ENCODE results near the gene GPX3.

GPX3 gene

DNA sequence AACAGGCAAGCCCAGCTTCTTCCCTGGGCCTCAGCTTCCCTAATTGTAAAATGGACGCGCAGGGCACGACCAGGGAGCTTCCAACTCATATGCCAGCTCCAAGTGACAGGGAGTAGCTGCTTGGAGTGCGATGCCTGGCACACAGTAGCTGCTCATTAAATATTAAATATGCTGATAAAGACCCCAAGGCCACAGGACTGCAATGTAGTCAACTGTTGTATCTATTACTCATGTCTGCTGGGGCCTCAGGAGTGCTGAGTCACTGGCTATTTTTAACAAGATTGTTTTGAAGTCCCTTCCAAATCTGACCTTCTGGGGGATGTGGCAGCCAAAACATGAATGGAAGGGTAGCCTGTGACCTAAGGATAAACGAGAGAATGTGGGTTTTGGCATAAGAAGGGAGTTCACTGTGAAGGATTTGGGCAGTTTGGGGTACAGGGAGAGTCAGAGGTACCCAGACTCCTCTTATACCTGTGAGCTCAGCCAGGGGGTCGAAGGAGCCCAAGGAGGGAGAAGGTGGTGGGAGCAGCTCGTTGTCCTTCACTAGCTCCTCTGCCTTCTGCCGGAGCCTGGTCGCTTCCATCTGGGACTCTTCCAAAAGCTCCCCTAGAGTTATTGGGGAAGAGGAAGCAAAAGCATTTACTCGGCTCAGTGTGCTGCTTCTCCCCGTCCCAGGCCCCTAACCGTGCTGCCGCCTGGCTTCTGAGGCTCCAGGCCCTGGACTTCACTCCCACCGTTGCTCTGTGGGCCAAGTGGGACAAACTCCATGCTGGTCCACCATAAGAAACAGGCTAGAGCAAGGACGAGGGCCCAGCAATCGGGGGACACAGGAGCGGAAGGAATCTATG is 43.0 kb downstream of the GPX3 start:
- FAIRE-seq (peak; percentile 14), DNase-seq (ENCODE audit: insufficient read length) (no peak)
- TF ChIP-seq TAF1 (IDR thresholded peaks at IDR 0.05; ENCODE audit: borderline replicate concordance, low read depth, low read length) (no peak), POLR2A (IDR thresholded peaks at IDR 0.05; ENCODE audit: low read depth, low read length) (0 out of 2 replicates have a peak, but pooled peaks have one; percentile 15)

- FAIRE-seq = no peak
- DNase-seq (ENCODE audit: insufficient read length) = no peak
- TF ChIP-seq POLR2AphosphoS5 (IDR thresholded peaks at IDR 0.05; ENCODE audit: low read depth, low read length) (no peak), TAF1 (IDR thresholded peaks at IDR 0.05; ENCODE audit: borderline replicate concordance, low read depth, low read length) (no peak), POLR2A (IDR thresholded peaks at IDR 0.05; ENCODE audit: low read depth, low read length) (no peak)
Observed at GRCh38 chr5:151064916-151065499, 44.6 kb downstream of the GPX3 start.

GRCh38 chr5:151065609-151066008 is 45.2 kb downstream of the GPX3 start:
- no peak for TF ChIP-seq POLR2A (IDR thresholded peaks at IDR 0.05; ENCODE audit: low read depth, low read length)
- no peak for TF ChIP-seq TAF1 (IDR thresholded peaks at IDR 0.05; ENCODE audit: borderline replicate concordance, low read depth, low read length)
- no peak for TF ChIP-seq POLR2AphosphoS5 (IDR thresholded peaks at IDR 0.05; ENCODE audit: low read depth, low read length)
- FAIRE-seq (no peak), DNase-seq (ENCODE audit: insufficient read length) (no peak)

GRCh38 chr5:151066920-151067319 is 46.5 kb downstream of the GPX3 start:
- FAIRE-seq (peak; percentile 9), DNase-seq (ENCODE audit: insufficient read length) (no peak)
- no peak for TF ChIP-seq TAF1 (IDR thresholded peaks at IDR 0.05; ENCODE audit: borderline replicate concordance, low read depth, low read length)
- TF ChIP-seq POLR2A (IDR thresholded peaks at IDR 0.05; ENCODE audit: low read depth, low read length) = no peak
- TF ChIP-seq POLR2AphosphoS5 (IDR thresholded peaks at IDR 0.05; ENCODE audit: low read depth, low read length) = no peak

DNA sequence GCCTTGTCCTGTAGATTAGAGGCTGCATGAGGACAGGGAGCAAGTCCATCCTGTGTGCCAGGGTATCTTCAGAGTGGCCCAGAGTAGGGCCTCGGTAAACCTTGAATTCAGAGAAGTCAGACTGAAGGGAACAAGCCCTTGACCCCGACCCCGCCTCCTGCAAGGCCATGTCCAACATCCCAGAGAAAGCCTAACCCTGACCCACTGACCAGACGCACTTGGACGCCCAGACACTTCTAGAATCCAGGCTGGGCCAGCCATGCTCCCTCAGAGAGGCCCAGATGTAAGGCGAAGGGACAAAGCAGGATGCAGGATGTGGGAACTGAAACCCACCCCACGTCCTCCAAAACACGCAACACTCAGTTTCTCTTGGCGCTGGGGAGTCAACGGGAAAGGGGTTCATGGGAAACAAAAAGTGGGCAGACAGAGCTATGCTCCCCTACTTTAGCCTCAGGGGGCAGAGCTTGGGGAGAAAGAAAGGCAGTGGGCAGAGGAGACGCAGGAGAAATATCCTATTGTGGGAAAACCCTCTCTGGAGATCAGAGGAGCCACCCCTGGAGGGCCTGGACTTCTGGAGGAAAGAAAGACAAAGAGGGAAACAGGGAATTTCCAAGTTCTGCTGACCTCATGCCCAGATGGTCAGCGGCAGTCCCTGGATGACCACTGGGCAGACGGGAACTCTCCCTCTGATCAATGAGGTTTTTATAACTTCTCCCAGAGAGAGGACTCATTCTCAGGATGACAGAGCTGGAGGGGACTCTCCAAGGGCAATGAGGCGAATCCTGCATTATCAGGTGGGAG is 47.4 kb downstream of the GPX3 start:
- DNase-seq (ENCODE audit: insufficient read length) = no peak
- TF ChIP-seq POLR2AphosphoS5 (IDR thresholded peaks at IDR 0.05; ENCODE audit: low read depth, low read length) (no peak), POLR2A (IDR thresholded peaks at IDR 0.05; ENCODE audit: low read depth, low read length) (no peak), TAF1 (IDR thresholded peaks at IDR 0.05; ENCODE audit: borderline replicate concordance, low read depth, low read length) (no peak)
- peak; percentile 9 for FAIRE-seq

- no peak for TF ChIP-seq TAF1 (IDR thresholded peaks at IDR 0.05; ENCODE audit: borderline replicate concordance, low read depth, low read length)
- TF ChIP-seq POLR2AphosphoS5 (IDR thresholded peaks at IDR 0.05; ENCODE audit: low read depth, low read length) = 0 out of 2 replicates have a peak, but pooled peaks have one; percentile 15
- no peak for DNase-seq (ENCODE audit: insufficient read length)
Observed at GRCh38 chr5:151068433-151069197, 48.2 kb downstream of the GPX3 start.

GRCh38 chr5:151070449-151070848 is 50.1 kb downstream of the GPX3 start:
- DNase-seq (ENCODE audit: insufficient read length) (no peak), FAIRE-seq (no peak)
- TF ChIP-seq TAF1 (IDR thresholded peaks at IDR 0.05; ENCODE audit: borderline replicate concordance, low read depth, low read length) (no peak), POLR2A (IDR thresholded peaks at IDR 0.05; ENCODE audit: low read depth, low read length) (no peak), POLR2AphosphoS5 (IDR thresholded peaks at IDR 0.05; ENCODE audit: low read depth, low read length) (no peak)

More at GRCh38 chr5:151068433-151069197, 48.2 kb downstream of the GPX3 start:
- peak; percentile 73 for FAIRE-seq

DNA sequence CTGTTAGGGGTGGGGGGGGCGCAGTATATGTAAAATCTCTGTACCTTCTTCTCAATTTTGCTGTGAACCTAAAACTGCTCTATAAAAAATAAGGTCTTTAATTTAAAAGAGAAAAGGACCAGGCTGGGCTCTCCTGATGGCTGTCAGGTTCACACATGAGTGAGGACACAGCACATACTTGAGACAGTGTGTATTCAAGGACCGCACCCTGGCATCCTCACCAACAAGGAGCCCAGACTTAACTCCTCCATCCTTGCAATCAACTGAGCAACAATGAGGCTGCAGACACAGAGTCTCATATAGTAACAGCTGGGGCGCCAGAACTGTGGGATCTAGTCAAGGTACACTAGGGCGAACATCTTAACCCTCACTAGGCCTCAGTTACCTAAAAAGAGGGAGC is 50.6 kb downstream of the GPX3 start:
- no peak for FAIRE-seq
- no peak for DNase-seq (ENCODE audit: insufficient read length)
- TF ChIP-seq POLR2A (IDR thresholded peaks at IDR 0.05; ENCODE audit: low read depth, low read length) = no peak
- no peak for TF ChIP-seq POLR2AphosphoS5 (IDR thresholded peaks at IDR 0.05; ENCODE audit: low read depth, low read length)
- TF ChIP-seq TAF1 (IDR thresholded peaks at IDR 0.05; ENCODE audit: borderline replicate concordance, low read depth, low read length) = no peak

DNA sequence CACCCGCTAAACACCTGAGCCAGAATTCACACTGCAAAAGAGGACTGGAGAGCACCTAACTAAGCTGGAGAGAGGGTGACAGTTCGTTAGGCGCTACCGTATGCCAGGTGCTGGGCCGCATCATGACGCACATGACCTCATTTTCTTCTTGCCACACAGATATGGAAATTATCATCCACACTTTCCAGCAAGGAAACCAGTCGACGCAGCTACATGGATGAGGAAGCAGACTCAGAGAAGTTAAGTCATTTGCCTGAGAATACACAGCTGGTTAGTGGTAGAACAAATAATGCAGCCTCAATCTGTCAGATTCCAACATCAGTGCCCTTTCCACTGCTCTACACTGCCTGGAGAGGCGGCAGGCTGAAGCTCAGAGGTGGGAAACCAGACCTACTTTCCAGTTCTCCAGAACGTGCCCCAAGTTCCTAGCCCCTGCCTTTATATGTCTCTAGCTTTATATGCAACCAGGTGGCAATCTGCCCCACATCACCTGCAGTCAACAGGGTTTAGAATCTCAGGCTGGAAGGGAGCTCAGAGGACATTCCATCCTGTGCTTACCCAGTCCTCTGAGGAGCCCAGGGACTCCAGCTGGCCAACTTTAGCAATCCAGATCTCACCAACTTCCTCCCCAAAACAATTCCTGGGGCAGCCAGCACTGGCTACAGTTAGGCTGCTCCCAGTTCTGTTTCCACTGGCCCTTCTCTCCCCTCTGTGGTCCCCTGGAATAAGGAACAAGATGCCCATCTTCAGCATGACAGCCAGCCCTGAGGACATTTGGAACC is 51.6 kb downstream of the GPX3 start:
- FAIRE-seq = no peak
- no peak for TF ChIP-seq POLR2AphosphoS5 (IDR thresholded peaks at IDR 0.05; ENCODE audit: low read depth, low read length)
- no peak for TF ChIP-seq POLR2A (IDR thresholded peaks at IDR 0.05; ENCODE audit: low read depth, low read length)
- no peak for TF ChIP-seq TAF1 (IDR thresholded peaks at IDR 0.05; ENCODE audit: borderline replicate concordance, low read depth, low read length)
- no peak for DNase-seq (ENCODE audit: insufficient read length)

GRCh38 chr5:151072630-151073025 is 52.2 kb downstream of the GPX3 start:
- no peak for FAIRE-seq
- DNase-seq (ENCODE audit: insufficient read length) = no peak
- TF ChIP-seq POLR2AphosphoS5 (IDR thresholded peaks at IDR 0.05; ENCODE audit: low read depth, low read length) = no peak
- TF ChIP-seq TAF1 (IDR thresholded peaks at IDR 0.05; ENCODE audit: borderline replicate concordance, low read depth, low read length) = no peak
- no peak for TF ChIP-seq POLR2A (IDR thresholded peaks at IDR 0.05; ENCODE audit: low read depth, low read length)
